GM12891 (cell line): ENCODE results near the gene POLA1.

Experiments
- DNase-seq: peaks from one replicate; pipeline ENCODE4 v3.0.0; 2011; ENCODE audit warnings: low spot score; ENCODE audit not compliant: insufficient read length
- FAIRE-seq: peaks from 2 replicates; lab custom pipeline; 2011; peaks lifted over from hg19 to GRCh38; lab: Jason Lieb, UNC
- PAX5 ChIP-seq: IDR thresholded peaks from 2 replicates; pipeline ENCODE4 v1.6.1; 2011; ENCODE audit warnings: low read length, moderate library complexity, mild to moderate bottlenecking; ENCODE audit not compliant: insufficient read depth, severe bottlenecking
- POLR2A ChIP-seq: IDR thresholded peaks from 2 replicates; pipeline ENCODE4 v1.6.1; 2011; ENCODE audit warnings: low read depth, low read length, control low read depth
- POLR2AphosphoS5 ChIP-seq: IDR thresholded peaks from 2 replicates; pipeline ENCODE4 v1.6.1; 2011; ENCODE audit warnings: low read depth, low read length, control low read depth
- POU2F2 ChIP-seq: IDR thresholded peaks from 2 replicates; pipeline ENCODE4 v1.6.1; 2011; ENCODE audit warnings: low read depth, mild to moderate bottlenecking, control low read depth, low read length, moderate library complexity
- SPI1 ChIP-seq: IDR thresholded peaks from 2 replicates; pipeline ENCODE4 v1.6.1; 2011; ENCODE audit warnings: low read depth, low read length, control low read depth
- TAF1 ChIP-seq: IDR thresholded peaks from 2 replicates; pipeline ENCODE4 v1.6.1; 2011; ENCODE audit warnings: low read depth, low read length, control low read depth

POLA1 gene

DNA sequence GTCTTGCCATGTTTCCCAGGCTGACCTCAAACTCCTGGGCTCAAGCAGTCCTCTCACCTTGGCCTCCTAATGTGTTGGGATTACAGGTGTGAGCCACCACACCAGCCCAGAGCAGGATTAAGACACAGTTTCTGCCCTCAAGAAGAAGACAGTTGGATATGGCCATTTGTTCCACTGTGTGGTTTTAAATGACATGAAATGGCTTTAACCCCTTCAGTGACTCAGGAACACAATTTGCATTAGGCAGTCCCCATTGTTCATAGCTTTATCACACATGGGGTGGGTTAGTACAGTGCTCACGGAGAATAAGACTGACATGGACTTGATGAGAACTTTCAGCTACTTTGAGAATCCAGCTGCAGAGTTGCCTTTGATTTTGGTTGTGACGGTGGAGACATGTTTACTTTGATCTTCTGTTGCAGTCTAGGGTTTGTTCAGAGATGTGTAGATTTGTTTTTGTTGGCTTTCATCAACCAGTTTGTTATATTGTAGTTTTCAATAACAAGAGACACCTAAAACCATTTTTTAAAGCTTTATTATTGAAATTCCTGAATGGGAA lies 261.7 kb downstream of the POLA1 start:
- TF ChIP-seq POU2F2 (no peak), SPI1 (no peak), PAX5 (no peak), TAF1 (no peak), POLR2AphosphoS5 (no peak), POLR2A (no peak)
- FAIRE-seq (no peak), DNase-seq (no peak)

DNA sequence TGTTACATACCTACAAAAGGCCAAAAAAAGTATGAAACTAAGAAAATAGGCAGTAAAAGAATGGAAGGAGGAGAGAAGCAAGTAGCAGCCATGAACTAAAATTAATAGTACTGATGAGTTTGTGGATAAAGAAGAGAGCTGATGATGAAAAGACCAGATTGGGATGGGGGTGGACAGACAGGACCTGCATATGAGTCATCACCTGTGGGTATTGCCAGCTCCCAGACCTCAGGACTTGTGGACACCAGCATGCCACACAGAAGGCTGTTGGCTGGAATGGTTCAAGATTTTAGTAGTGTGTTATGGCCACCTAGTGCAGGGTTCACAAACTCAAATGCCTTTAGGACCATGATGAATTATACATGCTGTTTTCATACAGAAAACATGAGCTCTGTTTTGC lies 263.1 kb downstream of the POLA1 start:
- no peak for DNase-seq
- no peak for TF ChIP-seq POU2F2
- TF ChIP-seq SPI1: no peak
- TF ChIP-seq TAF1: no peak
- FAIRE-seq: no peak

DNA sequence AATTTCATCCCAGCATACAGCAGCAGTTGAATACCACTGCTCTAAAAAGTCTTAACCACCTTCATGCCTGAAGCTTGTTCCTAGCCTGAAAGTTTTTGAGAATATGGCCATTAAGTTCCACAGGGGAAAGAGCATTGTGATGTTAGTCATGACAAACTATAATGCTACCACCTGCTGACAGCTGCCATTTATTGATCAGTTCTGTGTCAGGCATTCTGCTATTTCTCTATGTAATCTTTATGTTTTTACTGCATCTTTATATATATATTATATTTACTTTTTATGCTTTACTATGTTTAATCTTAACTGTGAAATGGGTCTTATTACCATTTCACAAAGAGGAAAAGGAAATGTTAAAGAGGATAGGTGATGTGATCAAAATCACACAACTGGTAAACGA lies 268.1 kb downstream of the POLA1 start:
- no peak for DNase-seq
- no peak for TF ChIP-seq POLR2AphosphoS5
- no peak for TF ChIP-seq SPI1
- no peak for TF ChIP-seq TAF1
- no peak for TF ChIP-seq POU2F2
- TF ChIP-seq PAX5: no peak
- FAIRE-seq: peak; percentile 60

DNA sequence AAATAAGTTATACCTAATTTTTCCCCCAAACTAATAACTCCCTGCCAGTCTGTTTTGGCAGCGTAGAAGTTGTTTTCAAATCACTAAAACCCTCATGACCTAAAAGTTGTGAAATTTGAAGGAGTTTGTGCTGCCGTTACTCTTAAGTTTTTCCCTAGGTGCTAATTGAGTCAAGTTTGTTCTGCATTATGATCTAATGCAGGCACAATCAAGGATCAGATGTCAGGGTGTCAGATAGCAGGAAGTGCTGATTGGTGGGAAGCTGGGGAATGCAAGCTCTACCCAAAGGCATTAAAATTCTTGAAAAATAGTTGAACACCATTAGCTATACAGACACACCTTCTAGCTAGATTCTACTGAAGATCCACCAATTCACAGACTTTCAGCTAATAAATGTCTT lies 270.1 kb downstream of the POLA1 start:
- TF ChIP-seq POU2F2 (no peak), POLR2A (no peak), SPI1 (no peak), POLR2AphosphoS5 (no peak), TAF1 (no peak), PAX5 (no peak)
- no peak for FAIRE-seq
- DNase-seq: no peak

DNA sequence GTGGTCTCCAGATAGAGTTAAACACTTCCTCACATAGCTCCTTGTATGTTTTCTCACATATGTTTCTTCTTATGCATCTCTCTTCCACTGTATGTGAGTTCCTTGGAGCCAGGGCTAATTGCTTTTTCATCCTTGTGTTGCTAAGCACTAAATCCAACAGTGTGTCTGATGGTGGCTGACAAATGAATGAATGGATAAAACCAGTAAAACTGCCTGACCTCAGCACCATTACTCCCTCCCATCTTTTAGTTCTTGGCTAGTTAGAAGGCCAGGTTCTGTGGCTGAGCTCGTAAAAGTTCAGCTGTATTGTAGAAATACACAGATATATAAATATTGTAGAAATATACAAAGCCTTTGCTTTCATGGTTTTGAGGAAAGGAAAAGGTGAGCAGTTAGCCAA lies 271.7 kb downstream of the POLA1 start:
- TF ChIP-seq PAX5: no peak
- TF ChIP-seq POLR2A: no peak
- no peak for FAIRE-seq
- DNase-seq: no peak

DNA sequence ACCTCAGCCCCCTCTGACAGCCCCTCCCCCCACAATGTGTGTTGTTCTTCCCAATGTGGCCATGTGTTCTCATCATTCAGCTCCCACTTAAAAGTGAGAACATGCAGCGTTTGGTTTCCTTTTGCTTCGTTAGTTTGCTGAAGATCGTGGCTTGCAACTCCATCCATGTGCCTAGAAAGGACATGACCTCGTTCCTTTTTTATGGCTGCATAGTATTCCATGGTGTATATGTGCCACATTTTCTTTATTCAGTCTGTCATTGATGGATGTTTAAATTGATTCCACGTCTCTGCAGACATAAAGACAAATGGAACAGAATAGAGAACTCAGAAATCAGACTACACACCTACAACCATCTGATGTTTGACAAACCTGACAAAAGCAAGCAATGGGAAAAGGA lies 276.1 kb downstream of the POLA1 start:
- no peak for TF ChIP-seq SPI1
- no peak for TF ChIP-seq POLR2AphosphoS5
- TF ChIP-seq TAF1: no peak
- no peak for TF ChIP-seq PAX5
- TF ChIP-seq POLR2A: no peak
- TF ChIP-seq POU2F2: no peak
- FAIRE-seq (no peak), DNase-seq (no peak)

DNA sequence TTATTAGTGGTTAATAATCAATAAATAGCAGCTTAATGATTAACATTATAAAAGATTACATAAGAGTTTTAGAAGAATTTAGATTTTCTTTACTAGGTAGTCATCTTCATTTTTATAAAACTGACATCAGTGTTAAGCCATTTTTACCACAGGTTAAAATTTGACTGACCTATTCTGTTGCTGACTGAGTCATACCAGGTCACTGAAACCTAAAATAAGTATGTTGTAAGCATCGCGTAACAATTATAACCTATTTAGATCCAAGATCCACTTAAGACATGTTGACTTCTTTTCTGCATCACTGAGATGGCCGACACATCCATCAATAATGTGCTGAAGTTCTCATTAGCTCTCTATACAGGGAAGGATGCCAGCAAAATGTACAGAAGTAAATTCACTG lies 285.4 kb downstream of the POLA1 start:
- FAIRE-seq (no peak), DNase-seq (no peak)
- no peak for TF ChIP-seq PAX5
- TF ChIP-seq POU2F2: no peak
- TF ChIP-seq POLR2A: no peak
- TF ChIP-seq TAF1: no peak
- no peak for TF ChIP-seq POLR2AphosphoS5
- no peak for TF ChIP-seq SPI1

DNA sequence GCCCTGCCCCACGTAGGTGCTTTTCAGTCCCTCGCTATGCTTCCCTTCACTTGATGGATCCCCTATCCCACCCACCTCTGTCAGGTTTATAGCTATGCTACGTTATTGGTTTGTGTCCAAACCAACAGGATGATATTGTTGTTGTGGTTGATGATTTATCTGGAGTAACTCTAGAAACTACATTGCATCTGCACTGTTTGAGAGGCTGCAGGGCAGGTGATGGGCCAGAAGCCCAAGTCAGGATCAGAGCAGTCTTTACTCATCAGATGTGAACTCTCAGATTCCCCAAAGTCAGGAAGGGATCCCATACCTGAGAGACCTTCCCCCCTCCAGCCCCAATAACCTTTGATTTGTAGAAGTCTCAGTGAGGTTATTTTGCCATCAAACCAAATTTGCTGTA lies 287.3 kb downstream of the POLA1 start:
- DNase-seq: no peak
- no peak for TF ChIP-seq POLR2AphosphoS5
- no peak for TF ChIP-seq POU2F2
- TF ChIP-seq PAX5: no peak
- TF ChIP-seq POLR2A: no peak
- no peak for TF ChIP-seq SPI1
- TF ChIP-seq TAF1: no peak
- peak; percentile 31 for FAIRE-seq

DNA sequence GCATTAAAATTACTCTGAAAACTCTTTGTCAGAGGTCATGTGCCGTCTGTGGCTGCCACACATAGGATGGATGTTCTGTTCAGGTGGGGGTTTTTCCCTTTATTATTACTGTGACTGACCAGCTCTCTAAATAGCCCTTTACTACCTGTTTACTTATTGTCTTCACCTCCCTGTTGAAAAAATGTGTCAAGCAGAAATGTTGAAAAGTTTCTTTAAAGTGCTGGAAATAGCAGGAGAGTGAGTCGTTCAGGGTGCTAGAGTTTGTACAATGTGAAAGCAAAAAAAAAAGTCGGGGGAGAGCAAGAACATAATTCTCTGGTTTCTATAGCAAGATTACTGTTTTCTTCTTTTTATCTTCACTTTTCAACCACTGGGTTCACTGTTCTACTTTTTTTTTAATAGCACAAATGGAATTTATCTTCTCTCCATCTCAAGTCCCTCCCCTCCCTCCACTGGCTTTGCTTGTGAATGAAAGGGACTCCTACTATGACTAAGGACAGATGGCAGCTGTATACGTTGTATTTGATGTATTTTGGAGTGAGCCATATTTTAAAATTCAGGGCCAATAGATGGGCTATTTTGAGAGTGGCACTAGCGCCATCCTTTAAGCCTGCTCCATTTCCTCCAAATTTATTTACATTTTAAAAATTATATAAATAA lies 288.7 kb downstream of the POLA1 start:
- TF ChIP-seq POLR2A (no peak), TAF1 (no peak), POU2F2 (no peak), PAX5 (no peak), POLR2AphosphoS5 (no peak), SPI1 (no peak)
- FAIRE-seq (no peak), DNase-seq (no peak)

DNA sequence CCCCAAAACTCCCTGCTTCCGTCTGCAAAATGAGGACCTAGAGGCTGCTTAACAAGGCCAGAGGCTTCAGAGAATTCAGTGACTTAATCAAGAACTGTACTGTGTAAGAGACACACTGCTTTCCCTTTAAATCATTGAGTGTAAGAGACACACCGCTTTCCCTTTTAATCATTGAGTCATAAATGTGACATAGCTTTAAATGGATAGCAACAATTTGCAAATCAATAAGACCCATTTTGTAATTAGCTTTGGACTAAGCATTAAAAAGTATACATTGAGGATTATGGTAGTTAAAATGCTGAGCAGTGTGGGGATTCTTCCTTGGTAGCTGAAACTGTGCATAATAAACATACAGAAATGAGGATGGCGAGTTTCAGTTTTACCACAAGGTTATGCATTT lies 290.2 kb downstream of the POLA1 start:
- DNase-seq (no peak), FAIRE-seq (no peak)
- TF ChIP-seq POLR2AphosphoS5 (no peak), PAX5 (no peak), POU2F2 (no peak), POLR2A (no peak)

DNA sequence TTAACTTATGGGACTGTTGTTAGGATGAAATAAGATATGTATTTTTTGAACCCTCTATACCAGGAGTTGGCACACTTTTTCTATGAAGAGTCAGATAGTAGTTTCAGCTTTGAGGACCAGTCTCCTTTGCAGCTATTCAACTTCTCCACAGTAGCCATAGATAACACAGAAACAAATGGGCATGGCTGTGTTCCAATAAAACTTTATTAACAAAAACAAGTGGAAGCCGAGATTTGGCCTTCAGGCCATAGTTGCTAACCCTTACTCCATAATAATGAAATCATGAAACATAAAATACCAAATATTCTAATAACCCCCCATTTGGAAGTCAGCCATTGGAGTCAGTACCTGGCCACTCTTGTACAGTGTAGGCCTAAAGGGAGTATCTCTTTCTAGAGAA lies 291.4 kb downstream of the POLA1 start:
- TF ChIP-seq TAF1: no peak
- TF ChIP-seq SPI1: no peak
- TF ChIP-seq PAX5: no peak
- TF ChIP-seq POU2F2: no peak
- no peak for TF ChIP-seq POLR2AphosphoS5
- TF ChIP-seq POLR2A: no peak
- no peak for DNase-seq
- FAIRE-seq: peak; percentile 47
